MCF 10A (cell line): ENCODE data around the gene PCK1. TPM values are rescaled to one million over a fixed set of nuclear protein-coding genes. Genes with fewer than 3 reads are reported as not detected.

Experiments
- BruUV-seq: library from RNA; stranded (reverse); fragments of 400-500 nt; replicated peaks from 2 replicates; lab custom pipeline; 2021; lab: Mats Ljungman, UMichigan
- CTCF ChIA-PET: fragments of 300-600 bp; sonication (Branson Sonifier 250); formaldehyde crosslinking; extraction: SDS; loops from one replicate; lab custom pipeline; 2021; ENCODE audit warnings: antibody characterized with exemption, inconsistent platforms; lab: Yijun Ruan, JAX
- POLR2A ChIA-PET: fragments of 300-600, 350-650 bp; sonication (Branson Sonifier 250); formaldehyde crosslinking; extraction: SDS; loops from one replicate; lab custom pipeline; 2020; ENCODE audit warnings: antibody characterized with exemption, inconsistent platforms; lab: Yijun Ruan, JAX
- DNase-seq: peaks from one replicate; pipeline ENCODE4 v3.0.0-alpha.2; 2018; ENCODE audit not compliant: unreplicated experiment
- H3K27ac Mint-ChIP-seq: one replicate; pipeline ENCODE4 v1.8.0; 2022; ENCODE audit warnings: mild to moderate bottlenecking, low read depth, mixed read lengths; ENCODE audit not compliant: unreplicated experiment
- H3K27me3 Mint-ChIP-seq: one replicate; pipeline ENCODE4 v1.8.0; 2022; ENCODE audit warnings: mixed read lengths; ENCODE audit not compliant: insufficient read depth, unreplicated experiment
- H3K36me3 Mint-ChIP-seq: one replicate; pipeline ENCODE4 v1.8.0; 2022; ENCODE audit warnings: mild to moderate bottlenecking, moderate library complexity, mixed read lengths; ENCODE audit not compliant: insufficient read depth, unreplicated experiment
- H3K4me1 Mint-ChIP-seq: one replicate; pipeline ENCODE4 v1.8.0; 2022; ENCODE audit warnings: mixed read lengths; ENCODE audit not compliant: insufficient read depth, unreplicated experiment
- H3K4me3 Mint-ChIP-seq: one replicate; pipeline ENCODE4 v1.8.0; 2022; ENCODE audit warnings: mild to moderate bottlenecking, moderate library complexity, mixed read lengths; ENCODE audit not compliant: unreplicated experiment
- H3K9me3 Mint-ChIP-seq: one replicate; pipeline ENCODE4 v1.8.0; 2022; ENCODE audit warnings: mixed read lengths; ENCODE audit not compliant: unreplicated experiment
- CTCF ChIP-seq: fragments of 200-600 bp; IDR thresholded peaks from one replicate; pipeline ENCODE4 v1.8.0; 2022; ENCODE audit warnings: antibody characterized with exemption, mild to moderate bottlenecking; ENCODE audit not compliant: unreplicated experiment
- intact Hi-C: fragments of 100-400 bp; cut with micrococcal nuclease; formaldehyde crosslinking; loops from 2 replicates; pipeline ENCODE4 v1.14.1; 2022
- total RNA-seq: library from RNA; stranded (reverse); gene quantifications from 2 replicates; pipeline ENCODE4 v1.2.3, GENCODE V29; 2022

The PCK1 gene
- total RNA-seq, 1 experiment from 2014 or later = not detected

GRCh38 chr20:57559658-57560553, 1.0 kb upstream of the PCK1 start:
- no peak for TF ChIP-seq CTCF
- BruUV-seq = no TSS peak
- peaks cover 6% of the 10 kb centered on the region for H3K36me3 Mint-ChIP-seq
- H3K4me3 Mint-ChIP-seq = no peak overlapping the region
- H3K9me3 Mint-ChIP-seq = no peaks in the 10 kb centered on the region
- H3K4me1 Mint-ChIP-seq = peaks cover 6% of the 10 kb centered on the region
- no peak overlapping the region for H3K27ac Mint-ChIP-seq
- no peak for DNase-seq
- H3K27me3 Mint-ChIP-seq = peaks cover 95% of the 10 kb centered on the region
- intact Hi-C loops = no loop called here
- POLR2A ChIA-PET = interaction anchor here (1.6 kb wide), 1 partner anchor 7 kb away, joined by 3 read pairs; no protein-coding TSS in a partner anchor
- CTCF ChIA-PET = interaction anchor here (0.6 to 1.6 kb wide), 3 partner anchors 36 to 929 kb away, joined by 3 to 4 read pairs (median 3); no protein-coding TSS in a partner anchor

- Mint-ChIP-seq H3K27me3 (peaks cover 95% of the 10 kb centered on the region), H3K4me3 (no peak overlapping the region), H3K36me3 (no peaks in the 10 kb centered on the region), H3K9me3 (no peaks in the 10 kb centered on the region), H3K4me1 (peaks cover 6% of the 10 kb centered on the region), H3K27ac (no peak overlapping the region)
- ChIA-PET POLR2A (interaction anchor here (0.8 to 1.1 kb wide), 2 partner anchors 7 to 799 kb away, joined by 3 read pairs; no protein-coding TSS in a partner anchor), CTCF (interaction anchor here (0.7 to 1.9 kb wide), 8 partner anchors 8 to 649 kb away, joined by 3 to 7 read pairs (median 3); no protein-coding TSS in a partner anchor)
- intact Hi-C loops = no loop called here
- no TSS peak for BruUV-seq
- TF ChIP-seq CTCF = no peak
- DNase-seq = no peak
Measured at GRCh38 chr20:57561356-57562279, 708 bp downstream of the PCK1 start.

GRCh38 chr20:57562541-57563465, 1.9 kb downstream of the PCK1 start:
- POLR2A ChIA-PET = no interaction called here
- H3K27me3 Mint-ChIP-seq = peaks cover 95% of the 10 kb centered on the region
- H3K4me3 Mint-ChIP-seq = no peak overlapping the region
- CTCF ChIA-PET = interaction anchor here (1.5 to 1.9 kb wide), 3 partner anchors 10 to 648 kb away, joined by 3 to 7 read pairs (median 6); no protein-coding TSS in a partner anchor
- no peak for DNase-seq
- intact Hi-C loops = no loop called here
- H3K9me3 Mint-ChIP-seq = no peaks in the 10 kb centered on the region
- no peak overlapping the region for H3K27ac Mint-ChIP-seq
- BruUV-seq = no TSS peak
- H3K36me3 Mint-ChIP-seq = no peaks in the 10 kb centered on the region
- peaks cover 6% of the 10 kb centered on the region for H3K4me1 Mint-ChIP-seq
- TF ChIP-seq CTCF = no peak
